ENCODE data around the gene CCDC187. TPM values are rescaled to one million over a fixed set of nuclear protein-coding genes. Genes with fewer than 3 reads are reported as not detected.

CCDC187 gene
- total and polyA plus RNA-seq, 4 donors, result 2.0 to 16.8 (median 6.8) TPM

DNA sequence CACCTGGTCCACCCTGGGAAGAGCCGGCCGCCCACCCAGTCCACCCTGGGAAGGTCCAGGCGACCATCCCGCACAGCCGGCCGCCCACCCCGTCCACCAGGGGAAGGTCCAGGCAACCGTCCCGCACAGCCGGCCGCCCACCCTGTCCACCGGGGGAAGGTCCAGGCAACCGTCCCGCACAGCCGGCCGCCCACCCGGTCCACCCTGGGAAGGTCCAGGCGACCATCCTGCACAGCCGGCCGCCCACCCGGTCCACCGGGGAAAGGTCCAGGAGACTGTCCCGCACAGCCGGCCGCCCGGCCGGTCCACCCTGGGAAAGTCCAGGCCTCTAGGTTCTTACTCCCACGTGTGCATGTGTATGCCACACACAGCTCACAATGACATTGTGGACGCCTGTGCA is 51.6 kb downstream of the CCDC187 start:
- H3K27ac ChIP-seq (ENCODE audit: low read depth in 1 of 2, low read length in 1 of 2), result no peak overlapping the region
- TF ChIP-seq CTCF (IDR thresholded peaks at IDR 0.05; ENCODE audit: control extremely low read depth, extremely low read depth), result no peak
- peaks cover 0 to 3% (median 2%) of the 10 kb centered on the region in 3 donors for H3K27me3 ChIP-seq (ENCODE audit: control insufficient read depth in 3 of 3, insufficient read depth in 3 of 3, low read length in 2 of 3)
- H3K4me3 ChIP-seq, result no peak overlapping the region
- H3K9me3 ChIP-seq (ENCODE audit: control insufficient read depth in 4 of 4, insufficient read depth in 3 of 4, low read length in 3 of 4), result no peaks in the 10 kb centered on the region
- 93 to 96% methylated on average over 23 to 29 of the region's 29 CpGs for WGBS, 2 donors
- DNase-seq, result no peak
- H3K4me1 ChIP-seq (ENCODE audit: control insufficient read depth in 5 of 5, insufficient read depth in 5 of 5, low read length in 5 of 5), result no peaks in the 10 kb centered on the region
- H3K9ac ChIP-seq (ENCODE audit: insufficient read depth in 1 of 2, low read length in 2 of 2), result no peak overlapping the region
- no peak for ATAC-seq (ENCODE audit: insufficient read depth, low FRiP score)
- H3K36me3 ChIP-seq (ENCODE audit: control insufficient read depth in 4 of 4, insufficient read depth in 4 of 4, low read length in 4 of 4), result no peaks in the 10 kb centered on the region

DNA sequence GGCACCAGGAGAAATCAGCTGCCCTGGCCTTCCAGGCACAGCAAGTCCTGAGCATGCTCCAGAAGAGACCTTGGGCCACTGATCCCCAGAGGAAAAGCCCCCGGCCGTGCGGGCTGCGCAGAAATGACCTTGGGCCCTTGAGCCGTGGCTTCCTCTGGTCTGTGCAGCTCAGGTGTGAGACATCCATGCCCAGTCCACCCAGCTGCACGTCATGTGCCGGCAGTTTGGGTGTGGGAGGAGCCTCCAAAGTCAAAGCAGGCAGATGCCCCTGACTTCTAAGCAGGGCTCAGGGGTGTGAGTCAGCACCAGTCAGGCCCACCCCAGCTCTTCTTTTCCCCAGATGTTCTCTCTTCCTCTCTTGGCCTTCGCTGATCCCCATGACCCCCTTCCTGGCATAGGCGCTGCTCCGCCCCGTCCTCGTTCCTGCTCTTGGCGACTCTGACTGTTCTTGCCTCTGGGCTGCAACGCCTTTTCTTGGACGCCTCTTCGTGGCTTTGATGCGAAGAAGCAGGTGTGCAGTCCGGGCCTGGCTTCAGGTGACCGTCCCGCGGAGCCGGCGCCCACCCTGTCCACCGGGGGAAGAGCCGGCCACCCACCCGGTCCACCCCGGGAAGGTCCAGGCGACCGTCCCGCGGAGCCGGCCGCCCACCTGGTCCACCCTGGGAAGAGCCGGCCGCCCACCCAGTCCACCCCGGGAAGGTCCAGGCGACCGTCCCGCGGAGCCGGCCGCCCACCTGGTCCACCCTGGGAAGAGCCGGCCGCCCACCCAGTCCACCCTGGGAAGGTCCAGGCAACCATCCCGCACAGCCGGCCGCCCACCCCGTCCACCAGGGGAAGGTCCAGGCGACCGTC is 52.4 kb downstream of the CCDC187 start:
- 81 to 88% methylated on average over 33 to 48 of the region's 50 CpGs for WGBS, 2 donors
- no peak for ATAC-seq (ENCODE audit: insufficient read depth, low FRiP score)
- no peaks in the 10 kb centered on the region for H3K4me1 ChIP-seq (ENCODE audit: control insufficient read depth in 5 of 5, insufficient read depth in 5 of 5, low read length in 5 of 5)

DNA sequence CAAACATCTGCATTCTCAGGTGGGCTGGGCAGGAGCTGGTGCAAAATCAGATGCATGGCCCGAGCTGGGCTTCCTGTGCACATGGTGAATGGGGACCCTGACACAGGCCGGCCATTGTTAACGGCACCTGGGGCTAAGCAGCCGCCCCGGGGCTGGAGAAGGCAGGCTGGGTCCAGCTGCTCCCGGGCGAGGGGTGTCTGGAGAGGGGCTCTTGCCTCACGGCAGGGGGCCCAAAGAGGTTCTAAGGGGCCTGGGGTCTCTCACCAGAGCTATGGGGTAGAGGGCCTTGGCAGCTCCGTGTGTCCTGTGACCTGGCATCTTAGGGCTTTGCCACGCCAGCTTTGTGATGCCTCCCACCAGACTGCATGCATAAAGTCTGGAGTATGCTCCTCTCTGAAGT is 53.2 kb downstream of the CCDC187 start:
- H3K27me3 ChIP-seq (ENCODE audit: control insufficient read depth in 3 of 3, insufficient read depth in 3 of 3, low read length in 2 of 3), result peaks cover 0 to 3% (median 2%) of the 10 kb centered on the region in 3 donors
- no peak overlapping the region for H3K27ac ChIP-seq (ENCODE audit: low read depth in 1 of 2, low read length in 1 of 2)
- WGBS, 2 donors, result 51 to 76% methylated on average over 10 of the region's 10 CpGs
- TF ChIP-seq CTCF (IDR thresholded peaks at IDR 0.05; ENCODE audit: control extremely low read depth, extremely low read depth), result no peak
- H3K9me3 ChIP-seq (ENCODE audit: control insufficient read depth in 4 of 4, insufficient read depth in 3 of 4, low read length in 3 of 4), result no peaks in the 10 kb centered on the region
- no peaks in the 10 kb centered on the region for H3K4me1 ChIP-seq (ENCODE audit: control insufficient read depth in 5 of 5, insufficient read depth in 5 of 5, low read length in 5 of 5)
- H3K9ac ChIP-seq (ENCODE audit: insufficient read depth in 1 of 2, low read length in 2 of 2), result no peak overlapping the region
- no peak overlapping the region for H3K4me3 ChIP-seq
- DNase-seq, result no peak
- no peaks in the 10 kb centered on the region for H3K36me3 ChIP-seq (ENCODE audit: control insufficient read depth in 4 of 4, insufficient read depth in 4 of 4, low read length in 4 of 4)
- ATAC-seq (ENCODE audit: insufficient read depth, low FRiP score), result no peak

More for the DNA sequence above, 52.4 kb downstream of the CCDC187 start:
- no peaks in the 10 kb centered on the region for H3K9me3 ChIP-seq (ENCODE audit: control insufficient read depth in 4 of 4, insufficient read depth in 3 of 4, low read length in 3 of 4)
- TF ChIP-seq CTCF (IDR thresholded peaks at IDR 0.05; ENCODE audit: control extremely low read depth, extremely low read depth), result no peak
- H3K9ac ChIP-seq (ENCODE audit: insufficient read depth in 1 of 2, low read length in 2 of 2), result no peak overlapping the region
- no peak overlapping the region for H3K4me3 ChIP-seq
- no peaks in the 10 kb centered on the region for H3K36me3 ChIP-seq (ENCODE audit: control insufficient read depth in 4 of 4, insufficient read depth in 4 of 4, low read length in 4 of 4)
- H3K27ac ChIP-seq (ENCODE audit: low read depth in 1 of 2, low read length in 1 of 2), result no peak overlapping the region
- peaks cover 0 to 3% (median 2%) of the 10 kb centered on the region in 3 donors for H3K27me3 ChIP-seq (ENCODE audit: control insufficient read depth in 3 of 3, insufficient read depth in 3 of 3, low read length in 2 of 3)
- no peak for DNase-seq
